HepG2 (cell line): ENCODE measurements around the gene GNMT. TPM values are rescaled to one million over a fixed set of nuclear protein-coding genes. Genes with fewer than 3 reads are reported as not detected.

Experiments
- ASH2L ChIP-seq: fragments of 300-600, 200-600 bp; sonication (generic); IDR thresholded peaks from 2 replicates; pipeline ENCODE4 v1.7.0; 2017; ENCODE audit warnings: low read depth, mild to moderate bottlenecking, moderate library complexity, mixed read lengths, low read length; ENCODE audit not compliant: insufficient read length
- EED ChIP-seq: sonication (generic); formaldehyde crosslinking; IDR thresholded peaks from 2 replicates; pipeline ENCODE4 v1.5.0; 2020; ENCODE audit warnings: mild to moderate bottlenecking, missing genetic modification reagents
- GABPB1 ChIP-seq: IDR thresholded peaks from 2 replicates; pipeline ENCODE4 v1.6.1; 2016; ENCODE audit warnings: mild to moderate bottlenecking, missing genetic modification reagents, moderate library complexity, missing compliant biosample characterization
- KLF16 ChIP-seq, 2 experiments: sonication (generic) in 1 of 2; formaldehyde crosslinking in 1 of 2; IDR thresholded peaks; 2 replicates each; pipeline versions ENCODE4 v1.6.1 to v1.8.0; 2016 to 2023; ENCODE audit warnings: missing genetic modification reagents in 2 of 2, missing compliant biosample characterization in 1 of 2
- NKX3-1 ChIP-seq: sonication (generic); formaldehyde crosslinking; IDR thresholded peaks from 2 replicates; pipeline ENCODE4 v1.5.0; 2020; ENCODE audit warnings: missing genetic modification reagents
- PHF8 ChIP-seq: sonication (generic); formaldehyde crosslinking; IDR thresholded peaks from 2 replicates; pipeline ENCODE4 v1.5.0; 2020; ENCODE audit warnings: missing genetic modification reagents
- PITX1 ChIP-seq: sonication (generic); formaldehyde crosslinking; IDR thresholded peaks from 2 replicates; pipeline ENCODE4 v1.5.1; 2020; ENCODE audit warnings: mild to moderate bottlenecking, missing genetic modification reagents
- RARA ChIP-seq: IDR thresholded peaks from 2 replicates; pipeline ENCODE4 v1.6.1; 2016; ENCODE audit warnings: missing genetic modification reagents, missing compliant biosample characterization
- ZNF34 ChIP-seq: sonication (generic); formaldehyde crosslinking; IDR thresholded peaks from 2 replicates; pipeline ENCODE4 v1.4.0; 2020; ENCODE audit warnings: mild to moderate bottlenecking, missing genetic modification reagents, borderline replicate concordance
- ZNF720 ChIP-seq: sonication (generic); formaldehyde crosslinking; IDR thresholded peaks from 2 replicates; pipeline ENCODE4 v1.4.0; 2020; ENCODE audit warnings: missing genetic modification reagents
- polyA plus RNA-seq, 8 experiments: library from polyadenylated mRNA; depleted of rRNA in 3 of 8; stranded (reverse) in 7 of 8; unstranded in 1 of 8; fragments of >200 nt; fragmentation: Illumina TruSeq in 4 of 8; extraction: Trizol in 4 of 8; gene quantifications; 2 replicates each; pipeline versions ENCODE4 v1.2.1 to v1.2.3, GENCODE V29; 2011 to 2016; ENCODE audit warnings: low read depth in 4 of 8, missing spikeins in 1 of 8, mixed read lengths in 1 of 8; ENCODE audit not compliant: insufficient read depth in 1 of 8
- total RNA-seq, 5 experiments: library from RNA; depleted of rRNA; stranded (reverse); fragments of >200 nt; fragmentation: Illumina TruSeq; extraction: Trizol; gene quantifications; 2 replicates each; pipeline ENCODE4 v1.2.3, GENCODE V29; 2016; ENCODE audit warnings: low read depth in 1 of 5
- TF ChIP-seq, protein P1 (sequence below): IDR thresholded peaks from 2 replicates; pipeline ENCODE4 v1.6.1; 2016; ENCODE audit warnings: missing compliant biosample characterization, missing genetic modification reagents, borderline replicate concordance
- TF ChIP-seq, protein P2 (sequence below): sonication (generic); formaldehyde crosslinking; IDR thresholded peaks from 2 replicates; pipeline ENCODE4 v1.4.0; 2020; ENCODE audit warnings: missing genetic modification reagents
- TF ChIP-seq, protein P3 (sequence below): sonication (generic); formaldehyde crosslinking; IDR thresholded peaks from 2 replicates; pipeline ENCODE4 v1.5.0; 2020; ENCODE audit warnings: mild to moderate bottlenecking, missing genetic modification reagents, borderline replicate concordance
- TF ChIP-seq, protein P4 (sequence below): sonication (generic); formaldehyde crosslinking; IDR thresholded peaks from 2 replicates; pipeline ENCODE4 v1.5.1; 2020; ENCODE audit warnings: mild to moderate bottlenecking, missing genetic modification reagents, moderate library complexity
- TF ChIP-seq, protein P5 (sequence below): sonication (generic); formaldehyde crosslinking; IDR thresholded peaks from 2 replicates; pipeline ENCODE4; 2020; ENCODE audit warnings: missing genetic modification reagents, mild to moderate bottlenecking, borderline replicate concordance

Gene GNMT
- total and polyA plus RNA-seq, 2 of the 13 experiments (the other 11 are each of a cell fraction or from before 2014, with no cell fraction given): 2.8 to 7.0 TPM

DNA sequence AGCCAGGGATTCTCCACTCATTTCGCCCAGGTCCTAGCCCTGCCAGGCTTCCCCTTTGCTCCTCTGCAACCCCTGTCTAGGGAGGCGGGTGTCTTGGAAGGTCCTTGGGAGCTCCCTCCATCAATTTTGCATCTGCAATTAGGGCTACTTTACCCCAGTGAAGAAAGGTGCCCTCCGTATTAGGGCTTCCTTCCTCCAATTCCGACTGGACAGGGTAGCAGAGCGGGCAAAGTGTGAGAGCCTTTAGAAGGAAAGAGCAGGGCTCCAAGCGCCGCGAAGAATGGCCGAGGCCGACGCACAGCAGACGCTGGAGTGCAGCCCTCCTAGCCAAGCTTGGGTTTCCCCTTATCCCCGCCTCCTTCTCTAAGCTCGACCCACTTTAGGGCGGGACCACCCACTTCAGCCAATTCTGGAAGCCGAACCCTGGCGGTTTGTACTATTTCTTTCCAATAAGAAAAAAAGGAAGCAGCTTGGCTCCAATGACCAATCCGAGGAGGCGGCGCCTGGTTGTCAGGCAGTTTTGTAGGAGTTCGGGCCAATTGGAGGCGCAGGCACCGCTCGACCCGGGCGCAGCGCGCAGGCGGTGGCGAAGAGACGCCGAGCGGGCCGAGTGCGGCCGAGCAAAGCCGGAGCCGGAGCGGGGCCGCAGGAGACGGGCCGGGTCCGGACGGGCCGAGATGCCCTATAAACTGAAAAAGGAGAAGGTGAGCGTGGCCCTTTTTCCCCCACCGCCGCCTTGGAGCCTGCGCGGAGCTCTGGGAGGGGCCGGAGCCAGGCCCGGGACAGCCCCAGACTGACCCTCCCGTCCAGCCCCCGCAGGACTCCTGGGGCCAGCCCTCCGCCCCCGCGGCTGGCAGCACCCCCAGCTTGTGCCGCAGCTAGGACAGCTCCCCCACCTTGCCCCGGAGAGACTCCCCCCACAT is 23.7 kb downstream of the GNMT start, which contains the start of gene PPP2R5D (continued):
- TF ChIP-seq KLF16 (CRISPR knock-in tag; IDR thresholded peaks at IDR 0.05) (peak in 1 of 2 experiments; percentile 80; a peak in 1 of 4 replicates), PITX1 (CRISPR knock-in tag) (peak; percentile 29; the same call in 1 of the 2 replicates), ASH2L (no peak), EED (no peak), ZNF34 (no peak), RARA (no peak), PHF8 (CRISPR knock-in tag) (peak; percentile 89), NKX3-1 (CRISPR knock-in tag) (peak; percentile 91), GABPB1 (peak; percentile 67), ZNF720 (CRISPR knock-in tag) (no peak)
- TF ChIP-seq, protein P1, sequence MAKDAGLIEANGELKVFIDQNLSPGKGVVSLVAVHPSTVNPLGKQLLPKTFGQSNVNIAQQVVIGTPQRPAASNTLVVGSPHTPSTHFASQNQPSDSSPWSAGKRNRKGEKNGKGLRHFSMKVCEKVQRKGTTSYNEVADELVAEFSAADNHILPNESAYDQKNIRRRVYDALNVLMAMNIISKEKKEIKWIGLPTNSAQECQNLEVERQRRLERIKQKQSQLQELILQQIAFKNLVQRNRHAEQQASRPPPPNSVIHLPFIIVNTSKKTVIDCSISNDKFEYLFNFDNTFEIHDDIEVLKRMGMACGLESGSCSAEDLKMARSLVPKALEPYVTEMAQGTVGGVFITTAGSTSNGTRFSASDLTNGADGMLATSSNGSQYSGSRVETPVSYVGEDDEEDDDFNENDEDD (CRISPR knock-in tag): peak; percentile 41; the same call in 1 of the 2 replicates
- TF ChIP-seq, protein P2, sequence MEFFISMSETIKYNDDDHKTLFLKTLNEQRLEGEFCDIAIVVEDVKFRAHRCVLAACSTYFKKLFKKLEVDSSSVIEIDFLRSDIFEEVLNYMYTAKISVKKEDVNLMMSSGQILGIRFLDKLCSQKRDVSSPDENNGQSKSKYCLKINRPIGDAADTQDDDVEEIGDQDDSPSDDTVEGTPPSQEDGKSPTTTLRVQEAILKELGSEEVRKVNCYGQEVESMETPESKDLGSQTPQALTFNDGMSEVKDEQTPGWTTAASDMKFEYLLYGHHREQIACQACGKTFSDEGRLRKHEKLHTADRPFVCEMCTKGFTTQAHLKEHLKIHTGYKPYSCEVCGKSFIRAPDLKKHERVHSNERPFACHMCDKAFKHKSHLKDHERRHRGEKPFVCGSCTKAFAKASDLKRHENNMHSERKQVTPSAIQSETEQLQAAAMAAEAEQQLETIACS (CRISPR knock-in tag): peak; percentile 24; the same call in 1 of the 2 replicates
- TF ChIP-seq, protein P3, sequence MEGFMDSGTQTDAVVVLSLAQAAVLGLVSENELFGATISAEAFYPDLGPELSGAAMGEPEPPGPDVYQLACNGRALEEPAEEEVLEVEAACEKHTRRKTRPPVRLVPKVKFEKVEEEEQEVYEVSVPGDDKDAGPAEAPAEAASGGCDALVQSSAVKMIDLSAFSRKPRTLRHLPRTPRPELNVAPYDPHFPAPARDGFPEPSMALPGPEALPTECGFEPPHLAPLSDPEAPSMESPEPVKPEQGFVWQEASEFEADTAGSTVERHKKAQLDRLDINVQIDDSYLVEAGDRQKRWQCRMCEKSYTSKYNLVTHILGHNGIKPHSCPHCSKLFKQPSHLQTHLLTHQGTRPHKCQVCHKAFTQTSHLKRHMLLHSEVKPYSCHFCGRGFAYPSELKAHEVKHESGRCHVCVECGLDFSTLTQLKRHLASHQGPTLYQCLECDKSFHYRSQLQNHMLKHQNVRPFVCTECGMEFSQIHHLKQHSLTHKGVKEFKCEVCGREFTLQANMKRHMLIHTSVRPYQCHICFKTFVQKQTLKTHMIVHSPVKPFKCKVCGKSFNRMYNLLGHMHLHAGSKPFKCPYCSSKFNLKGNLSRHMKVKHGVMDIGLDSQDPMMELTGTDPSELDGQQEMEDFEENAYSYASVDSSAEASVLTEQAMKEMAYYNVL: peak; percentile 65; the same call in 1 of the 2 replicates
- TF ChIP-seq, protein P4, sequence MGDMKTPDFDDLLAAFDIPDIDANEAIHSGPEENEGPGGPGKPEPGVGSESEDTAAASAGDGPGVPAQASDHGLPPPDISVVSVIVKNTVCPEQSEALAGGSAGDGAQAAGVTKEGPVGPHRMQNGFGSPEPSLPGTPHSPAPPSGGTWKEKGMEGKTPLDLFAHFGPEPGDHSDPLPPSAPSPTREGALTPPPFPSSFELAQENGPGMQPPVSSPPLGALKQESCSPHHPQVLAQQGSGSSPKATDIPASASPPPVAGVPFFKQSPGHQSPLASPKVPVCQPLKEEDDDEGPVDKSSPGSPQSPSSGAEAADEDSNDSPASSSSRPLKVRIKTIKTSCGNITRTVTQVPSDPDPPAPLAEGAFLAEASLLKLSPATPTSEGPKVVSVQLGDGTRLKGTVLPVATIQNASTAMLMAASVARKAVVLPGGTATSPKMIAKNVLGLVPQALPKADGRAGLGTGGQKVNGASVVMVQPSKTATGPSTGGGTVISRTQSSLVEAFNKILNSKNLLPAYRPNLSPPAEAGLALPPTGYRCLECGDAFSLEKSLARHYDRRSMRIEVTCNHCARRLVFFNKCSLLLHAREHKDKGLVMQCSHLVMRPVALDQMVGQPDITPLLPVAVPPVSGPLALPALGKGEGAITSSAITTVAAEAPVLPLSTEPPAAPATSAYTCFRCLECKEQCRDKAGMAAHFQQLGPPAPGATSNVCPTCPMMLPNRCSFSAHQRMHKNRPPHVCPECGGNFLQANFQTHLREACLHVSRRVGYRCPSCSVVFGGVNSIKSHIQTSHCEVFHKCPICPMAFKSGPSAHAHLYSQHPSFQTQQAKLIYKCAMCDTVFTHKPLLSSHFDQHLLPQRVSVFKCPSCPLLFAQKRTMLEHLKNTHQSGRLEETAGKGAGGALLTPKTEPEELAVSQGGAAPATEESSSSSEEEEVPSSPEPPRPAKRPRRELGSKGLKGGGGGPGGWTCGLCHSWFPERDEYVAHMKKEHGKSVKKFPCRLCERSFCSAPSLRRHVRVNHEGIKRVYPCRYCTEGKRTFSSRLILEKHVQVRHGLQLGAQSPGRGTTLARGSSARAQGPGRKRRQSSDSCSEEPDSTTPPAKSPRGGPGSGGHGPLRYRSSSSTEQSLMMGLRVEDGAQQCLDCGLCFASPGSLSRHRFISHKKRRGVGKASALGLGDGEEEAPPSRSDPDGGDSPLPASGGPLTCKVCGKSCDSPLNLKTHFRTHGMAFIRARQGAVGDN (CRISPR knock-in tag): peak; percentile 77
- TF ChIP-seq, protein P5, sequence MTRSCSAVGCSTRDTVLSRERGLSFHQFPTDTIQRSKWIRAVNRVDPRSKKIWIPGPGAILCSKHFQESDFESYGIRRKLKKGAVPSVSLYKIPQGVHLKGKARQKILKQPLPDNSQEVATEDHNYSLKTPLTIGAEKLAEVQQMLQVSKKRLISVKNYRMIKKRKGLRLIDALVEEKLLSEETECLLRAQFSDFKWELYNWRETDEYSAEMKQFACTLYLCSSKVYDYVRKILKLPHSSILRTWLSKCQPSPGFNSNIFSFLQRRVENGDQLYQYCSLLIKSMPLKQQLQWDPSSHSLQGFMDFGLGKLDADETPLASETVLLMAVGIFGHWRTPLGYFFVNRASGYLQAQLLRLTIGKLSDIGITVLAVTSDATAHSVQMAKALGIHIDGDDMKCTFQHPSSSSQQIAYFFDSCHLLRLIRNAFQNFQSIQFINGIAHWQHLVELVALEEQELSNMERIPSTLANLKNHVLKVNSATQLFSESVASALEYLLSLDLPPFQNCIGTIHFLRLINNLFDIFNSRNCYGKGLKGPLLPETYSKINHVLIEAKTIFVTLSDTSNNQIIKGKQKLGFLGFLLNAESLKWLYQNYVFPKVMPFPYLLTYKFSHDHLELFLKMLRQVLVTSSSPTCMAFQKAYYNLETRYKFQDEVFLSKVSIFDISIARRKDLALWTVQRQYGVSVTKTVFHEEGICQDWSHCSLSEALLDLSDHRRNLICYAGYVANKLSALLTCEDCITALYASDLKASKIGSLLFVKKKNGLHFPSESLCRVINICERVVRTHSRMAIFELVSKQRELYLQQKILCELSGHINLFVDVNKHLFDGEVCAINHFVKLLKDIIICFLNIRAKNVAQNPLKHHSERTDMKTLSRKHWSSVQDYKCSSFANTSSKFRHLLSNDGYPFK (CRISPR knock-in tag): peak; percentile 41
